Fibroblast of upper back skin (primary cell): ENCODE data around the gene ANXA7.

Experiments used
- DNase-seq: peaks from one replicate; pipeline ENCODE4 v3.0.0-alpha.2; 2013

Gene ANXA7

GRCh38 chr10:73413528-73414229 is at the start of gene ANXA7:
ANXA7 (minus strand) TSS chr10:73414058; CDS start chr10:73400856, 13,202 bp downstream.
- peak; percentile 79 for DNase-seq

DNA sequence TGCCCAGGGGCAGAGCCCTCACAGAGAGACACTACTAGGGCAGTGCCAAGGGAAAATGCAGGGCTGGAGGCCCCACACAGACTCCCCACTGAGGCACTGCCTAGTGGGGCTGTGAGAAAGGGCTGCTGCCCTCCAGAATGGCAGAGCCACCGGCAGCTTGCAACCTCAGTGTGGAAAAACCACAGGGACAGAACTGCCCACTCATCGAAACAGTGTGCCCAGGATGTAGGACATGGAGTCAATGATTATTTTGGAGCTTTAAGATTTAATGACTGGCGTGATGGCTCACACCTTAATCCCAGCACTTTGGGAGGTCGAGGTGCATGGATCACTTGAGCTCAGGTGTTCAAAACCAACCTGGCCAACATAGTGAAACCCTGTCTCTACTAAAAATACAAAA is 47.0 kb upstream of the ANXA7 start:
- DNase-seq: no peak

- DNase-seq: peak; percentile 33
Observed at GRCh38 chr10:73459683-73460314, 45.9 kb upstream of the ANXA7 start.

DNA sequence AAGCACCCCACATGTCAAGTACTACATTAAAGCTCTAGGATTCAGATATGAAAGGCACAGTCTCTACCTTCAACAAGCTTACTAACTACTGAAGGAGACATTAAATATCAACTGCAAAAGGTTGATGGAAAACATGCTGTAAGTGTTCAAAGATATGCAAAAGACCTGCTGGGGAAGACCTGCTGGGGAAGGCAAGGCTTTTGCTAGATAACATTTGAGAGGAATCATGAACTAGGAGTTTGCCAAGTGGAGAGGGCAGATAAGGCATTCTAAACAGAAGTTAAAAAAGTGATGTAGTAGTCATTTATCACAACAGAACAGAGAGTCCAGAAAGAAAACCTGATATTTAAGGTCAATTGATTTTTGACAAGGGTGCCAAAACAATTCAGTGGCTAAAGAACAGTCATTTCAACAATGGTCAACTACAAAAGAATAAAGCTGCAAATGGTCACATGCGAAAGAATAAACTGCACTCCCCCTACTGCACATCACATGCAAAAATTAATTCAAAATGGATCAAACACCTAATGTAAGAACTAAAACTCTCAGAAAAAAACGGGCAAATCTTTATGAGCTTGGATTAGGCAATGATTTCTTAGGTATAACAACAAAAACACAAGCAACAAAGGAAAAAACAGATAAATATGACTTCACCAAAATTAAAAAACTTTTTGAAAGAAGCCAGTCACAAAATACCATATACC is 42.5 kb upstream of the ANXA7 start:
- no peak for DNase-seq

DNA sequence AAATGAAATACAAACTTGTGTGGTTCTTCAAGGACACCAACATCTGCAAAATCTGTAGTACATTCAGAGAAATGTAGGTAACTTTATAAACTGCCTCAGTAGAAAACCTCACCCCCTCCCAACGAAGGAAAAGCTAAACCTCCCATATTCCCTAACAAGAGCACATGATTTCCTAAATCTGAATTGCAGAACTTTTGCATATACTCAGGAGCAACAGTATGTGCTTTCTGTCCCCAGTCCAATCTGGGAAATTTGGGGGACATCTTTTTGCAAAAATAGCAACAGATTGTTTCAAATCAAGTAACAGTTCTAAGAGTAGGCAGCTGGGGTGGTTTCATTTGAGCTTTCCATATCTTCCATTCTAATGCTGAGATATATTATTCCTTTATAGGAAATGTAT is 35.3 kb upstream of the ANXA7 start:
- no peak for DNase-seq

GRCh38 chr10:73448384-73448783 is 34.5 kb upstream of the ANXA7 start:
- DNase-seq: no peak

DNA sequence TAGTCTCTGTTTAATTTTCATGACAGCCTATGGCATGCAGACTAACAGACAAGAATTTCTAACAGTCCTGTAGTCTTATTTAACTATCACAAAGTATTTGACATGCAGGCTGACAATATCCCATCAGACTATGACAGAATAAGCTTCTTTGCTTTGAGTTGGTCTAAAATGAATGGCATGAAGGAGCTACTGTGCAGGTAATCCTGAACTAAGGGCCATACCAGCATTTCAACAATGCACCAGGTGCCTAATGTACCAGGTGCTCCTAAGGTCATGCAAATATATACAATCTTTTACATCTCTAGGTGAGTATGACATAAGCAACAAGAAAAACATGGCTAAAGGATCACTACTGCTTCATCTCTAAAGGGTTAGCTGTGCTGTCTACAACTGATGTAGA is 33.1 kb upstream of the ANXA7 start:
- no peak for DNase-seq

- DNase-seq: no peak
Observed at GRCh38 chr10:73444457-73444856, 30.6 kb upstream of the ANXA7 start.

DNA sequence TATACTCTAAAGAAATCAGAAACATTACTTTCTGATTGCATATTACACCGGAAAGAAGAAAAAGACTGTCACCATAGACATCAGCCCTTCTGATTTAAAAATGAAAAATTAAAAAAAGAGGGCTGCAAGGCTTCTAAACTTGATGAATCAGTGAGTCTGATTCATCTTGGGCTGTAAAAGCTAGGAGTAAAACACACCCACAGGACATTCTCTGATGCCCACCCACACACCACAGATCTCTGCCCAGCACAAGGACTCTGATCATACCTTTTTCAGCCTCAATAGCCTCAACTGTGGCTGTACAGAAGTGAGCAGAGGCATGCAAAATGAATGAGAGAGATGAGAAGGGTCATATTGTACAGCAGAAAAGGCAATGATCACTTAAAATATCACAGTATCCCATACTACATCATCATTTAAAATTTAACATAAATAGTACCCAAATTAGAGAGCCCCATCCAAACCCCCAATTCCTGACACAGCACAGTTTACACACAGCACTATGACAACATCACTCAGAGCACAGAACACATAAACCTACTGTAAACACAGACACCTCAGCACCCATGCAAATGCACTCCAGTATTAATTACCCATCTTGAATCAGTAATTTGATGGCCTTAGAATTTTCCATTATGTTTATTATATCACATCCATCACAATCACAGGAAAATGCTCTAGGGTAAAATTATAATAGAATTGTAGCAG is 25.9 kb upstream of the ANXA7 start:
- DNase-seq: peak; percentile 63

GRCh38 chr10:73439055-73439454 is 25.2 kb upstream of the ANXA7 start:
- DNase-seq: peak; percentile 48

- no peak for DNase-seq
Observed at GRCh38 chr10:73433538-73433867, 19.6 kb upstream of the ANXA7 start, which contains the start of gene MSS51. MSS51 (minus strand) TSS chr10:73433561; CDS start chr10:73428284, 5,277 bp downstream.

DNA sequence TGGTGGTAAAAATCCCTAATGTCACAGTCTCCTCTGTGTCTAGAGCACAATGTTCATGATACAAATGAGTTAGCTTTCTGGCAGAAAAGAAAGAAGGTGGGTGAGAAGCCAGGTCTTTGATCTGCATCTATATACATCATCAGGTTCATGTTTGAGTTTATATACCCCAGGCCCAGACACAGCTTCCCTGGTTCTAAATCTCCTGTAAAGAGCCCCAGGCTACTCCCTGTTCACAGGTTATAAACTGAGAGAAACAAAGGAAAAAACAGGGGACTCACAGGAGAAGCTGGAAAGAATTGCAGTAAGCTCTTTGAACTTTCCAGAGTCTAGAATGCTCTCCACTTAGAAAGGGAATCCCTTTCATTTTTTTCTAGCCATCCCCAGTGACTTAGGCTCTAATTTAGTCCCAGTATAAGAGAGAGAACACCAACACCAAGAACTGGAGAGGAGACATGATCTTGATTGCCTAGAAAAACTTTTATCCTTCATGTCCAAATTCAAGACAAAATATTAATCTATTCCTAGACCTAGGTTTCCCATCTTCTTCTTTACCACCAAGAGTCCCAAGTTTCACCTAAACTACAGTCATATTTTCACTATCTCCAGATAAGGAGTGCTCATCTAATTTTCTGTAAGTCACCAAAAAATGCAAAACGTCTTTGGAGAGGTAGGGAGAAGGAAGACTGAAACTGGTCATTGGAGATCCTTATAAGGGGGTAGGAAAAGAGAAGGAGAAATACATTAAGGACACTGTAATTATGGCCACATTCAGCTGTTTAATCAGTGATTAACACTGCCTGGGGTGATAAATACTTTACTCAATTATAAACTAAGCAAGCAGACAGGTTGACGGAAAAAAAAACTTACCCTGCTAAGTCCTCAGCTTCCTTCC is 19.0 kb upstream of the ANXA7 start:
- no peak for DNase-seq

GRCh38 chr10:73426318-73426717 is 12.5 kb upstream of the ANXA7 start:
- DNase-seq: no peak

GRCh38 chr10:73424478-73424877 is 10.6 kb upstream of the ANXA7 start:
- DNase-seq: no peak

DNA sequence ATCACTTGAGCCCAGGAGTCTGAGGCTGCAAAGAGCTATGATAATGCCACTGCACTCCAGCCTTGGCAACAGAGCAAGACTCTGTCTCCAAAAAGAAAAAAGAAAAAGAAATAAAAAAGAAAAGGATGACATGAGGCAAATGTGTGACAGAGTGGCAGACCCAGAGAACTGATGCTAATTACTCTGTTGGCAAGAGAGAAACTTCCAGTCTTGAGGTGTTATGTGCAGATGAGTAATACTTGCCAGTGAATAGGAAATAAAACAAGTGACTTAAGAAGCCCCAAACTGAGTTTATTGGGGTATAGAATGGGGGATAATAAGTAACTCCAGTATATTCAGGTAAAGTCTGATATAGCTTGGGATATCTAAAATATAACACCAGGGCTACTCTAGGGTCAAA is 9.5 kb upstream of the ANXA7 start:
- DNase-seq: no peak

- DNase-seq: no peak
Observed at GRCh38 chr10:73416571-73416970, 2.7 kb upstream of the ANXA7 start.

GRCh38 chr10:73414230-73414945 is 530 bp upstream of the ANXA7 start:
- no peak for DNase-seq

GRCh38 chr10:73413108-73413527 is 740 bp downstream of the ANXA7 start:
- DNase-seq: peak; percentile 24

- DNase-seq: no peak
Observed at GRCh38 chr10:73410897-73411296, 3.0 kb downstream of the ANXA7 start.

- DNase-seq: no peak
Observed at GRCh38 chr10:73408978-73409521, 4.8 kb downstream of the ANXA7 start.

DNA sequence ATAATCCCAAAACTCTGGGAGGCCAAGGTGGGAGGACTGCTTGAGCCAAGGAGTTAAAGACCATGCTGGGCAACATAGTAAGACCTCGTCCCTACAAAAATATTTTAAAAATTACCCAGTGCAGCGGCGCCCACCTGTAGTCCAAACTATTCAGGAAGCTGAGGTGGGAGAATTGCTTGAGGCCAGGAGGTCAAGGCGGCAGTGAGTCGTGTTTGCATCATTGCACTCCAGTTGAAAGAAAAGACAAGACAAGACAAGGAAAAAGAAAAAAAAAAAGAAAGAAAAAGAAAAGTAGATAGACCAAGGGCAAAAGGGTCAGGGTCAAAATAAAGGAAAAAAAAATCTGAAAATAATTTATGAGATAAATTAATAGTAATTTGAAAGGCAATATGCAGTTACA is 5.8 kb downstream of the ANXA7 start:
- DNase-seq: no peak
